ENCODE results near the gene TNFRSF1A. TPM values are rescaled to one million over a fixed set of nuclear protein-coding genes. Genes with fewer than 3 reads are reported as not detected.
"Not testable (repeated sequence)": the region's sequence is repeated elsewhere in the genome, so short reads cannot be mapped to it uniquely, and the experiment has no call there.

TNFRSF1A gene
- polyA plus RNA-seq, 1 donor from 2014 or later: 4.5 TPM

DNA sequence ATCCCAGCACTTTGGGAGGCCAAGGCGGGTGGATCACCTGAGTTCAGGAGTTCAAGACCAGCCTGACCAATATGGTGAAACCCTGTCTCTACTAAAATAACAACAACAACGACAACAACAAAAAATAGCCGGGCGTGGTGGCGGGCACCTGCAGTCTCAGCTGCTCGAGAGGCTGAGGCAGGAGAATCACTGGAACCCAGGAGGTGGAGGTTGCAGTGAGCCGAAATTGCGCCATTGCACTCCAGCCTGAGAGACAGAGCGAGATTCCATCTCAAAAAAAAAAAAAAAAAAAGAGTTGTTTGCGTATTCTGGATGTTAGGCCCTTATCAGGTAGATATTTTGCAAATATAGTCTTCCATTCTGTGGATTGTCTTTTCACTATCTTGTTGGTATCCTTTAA lies 52.8 kb downstream of the TNFRSF1A start:
- H2AFZ ChIP-seq (ENCODE audit: low read depth, low read length); H3K9me2 ChIP-seq (ENCODE audit: insufficient read depth, low read length); H3K36me3 ChIP-seq (ENCODE audit: insufficient read depth, low read length); H3K4me3 ChIP-seq (ENCODE audit: low read length); H3K4me2 ChIP-seq (ENCODE audit: low read length); H3K9ac ChIP-seq (ENCODE audit: low read length); H4K20me1 ChIP-seq (ENCODE audit: insufficient read depth); H3K27me3 ChIP-seq (ENCODE audit: insufficient read depth, low read depth, low read length); H3F3A ChIP-seq (ENCODE audit: insufficient read depth, low read length, poor library complexity, severe bottlenecking); H3K79me2 ChIP-seq (replicated peaks; ENCODE audit: insufficient read depth, low read length); H3K27ac ChIP-seq (ENCODE audit: low read length); H3K9me3 ChIP-seq (ENCODE audit: low read length): not testable (repeated sequence)

DNA sequence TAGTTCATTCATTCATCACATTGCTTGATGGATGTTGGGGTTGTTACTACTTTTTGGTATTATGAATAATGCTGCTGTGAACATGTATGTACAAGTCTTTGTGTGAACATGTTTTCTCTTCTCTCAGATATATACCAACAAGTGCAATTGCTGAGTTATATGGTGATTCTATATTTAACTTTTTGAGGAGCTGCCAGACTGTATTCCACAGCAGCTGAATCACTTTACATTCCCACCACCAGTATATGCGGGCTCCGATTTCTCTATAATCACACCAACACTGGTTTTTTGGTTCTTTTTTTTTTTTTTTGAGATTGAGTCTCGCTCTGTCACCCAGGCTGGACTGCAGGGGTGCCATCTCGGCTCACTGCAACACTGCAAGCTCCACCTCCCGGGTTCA lies 53.6 kb downstream of the TNFRSF1A start:
- Histone ChIP-seq H4K20me1 (ENCODE audit: insufficient read depth) (no peaks in the 10 kb centered on the region), H3K4me2 (ENCODE audit: low read length) (no peak overlapping the region), H3K9me2 (ENCODE audit: insufficient read depth, low read length) (no peaks in the 10 kb centered on the region), H3K4me3 (ENCODE audit: low read length) (no peak overlapping the region), H3K9me3 (ENCODE audit: low read length) (no peaks in the 10 kb centered on the region), H3K27me3 (ENCODE audit: insufficient read depth, low read depth, low read length) (no peaks in the 10 kb centered on the region), H3K9ac (ENCODE audit: low read length) (no peak overlapping the region), H3K27ac (ENCODE audit: low read length) (no peak overlapping the region), H3K79me2 (replicated peaks; ENCODE audit: insufficient read depth, low read length) (no peaks in the 10 kb centered on the region), H3K36me3 (ENCODE audit: insufficient read depth, low read length) (no peaks in the 10 kb centered on the region), H3F3A (ENCODE audit: insufficient read depth, low read length, poor library complexity, severe bottlenecking) (peaks cover 3% of the 10 kb centered on the region), H2AFZ (ENCODE audit: low read depth, low read length) (no peak overlapping the region)
- TF ChIP-seq, protein P1, sequence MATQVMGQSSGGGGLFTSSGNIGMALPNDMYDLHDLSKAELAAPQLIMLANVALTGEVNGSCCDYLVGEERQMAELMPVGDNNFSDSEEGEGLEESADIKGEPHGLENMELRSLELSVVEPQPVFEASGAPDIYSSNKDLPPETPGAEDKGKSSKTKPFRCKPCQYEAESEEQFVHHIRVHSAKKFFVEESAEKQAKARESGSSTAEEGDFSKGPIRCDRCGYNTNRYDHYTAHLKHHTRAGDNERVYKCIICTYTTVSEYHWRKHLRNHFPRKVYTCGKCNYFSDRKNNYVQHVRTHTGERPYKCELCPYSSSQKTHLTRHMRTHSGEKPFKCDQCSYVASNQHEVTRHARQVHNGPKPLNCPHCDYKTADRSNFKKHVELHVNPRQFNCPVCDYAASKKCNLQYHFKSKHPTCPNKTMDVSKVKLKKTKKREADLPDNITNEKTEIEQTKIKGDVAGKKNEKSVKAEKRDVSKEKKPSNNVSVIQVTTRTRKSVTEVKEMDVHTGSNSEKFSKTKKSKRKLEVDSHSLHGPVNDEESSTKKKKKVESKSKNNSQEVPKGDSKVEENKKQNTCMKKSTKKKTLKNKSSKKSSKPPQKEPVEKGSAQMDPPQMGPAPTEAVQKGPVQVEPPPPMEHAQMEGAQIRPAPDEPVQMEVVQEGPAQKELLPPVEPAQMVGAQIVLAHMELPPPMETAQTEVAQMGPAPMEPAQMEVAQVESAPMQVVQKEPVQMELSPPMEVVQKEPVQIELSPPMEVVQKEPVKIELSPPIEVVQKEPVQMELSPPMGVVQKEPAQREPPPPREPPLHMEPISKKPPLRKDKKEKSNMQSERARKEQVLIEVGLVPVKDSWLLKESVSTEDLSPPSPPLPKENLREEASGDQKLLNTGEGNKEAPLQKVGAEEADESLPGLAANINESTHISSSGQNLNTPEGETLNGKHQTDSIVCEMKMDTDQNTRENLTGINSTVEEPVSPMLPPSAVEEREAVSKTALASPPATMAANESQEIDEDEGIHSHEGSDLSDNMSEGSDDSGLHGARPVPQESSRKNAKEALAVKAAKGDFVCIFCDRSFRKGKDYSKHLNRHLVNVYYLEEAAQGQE (IDR thresholded peaks at IDR 0.05; ENCODE audit: borderline replicate concordance): no peak
- TF ChIP-seq EZH2 (IDR thresholded peaks at IDR 0.05; ENCODE audit: borderline replicate concordance, insufficient read depth, low read length, poor library complexity, severe bottlenecking) (no peak), EP300 (conservative IDR thresholded peaks at IDR 0.05; ENCODE audit: poor library complexity, severe bottlenecking) (no peak), MXI1 (conservative IDR thresholded peaks at IDR 0.05; ENCODE audit: poor library complexity, severe bottlenecking) (no peak), TAF1 (IDR thresholded peaks at IDR 0.05; ENCODE audit: low read depth) (no peak), RAD21 (conservative IDR thresholded peaks at IDR 0.05) (no peak), SMC3 (conservative IDR thresholded peaks at IDR 0.05; ENCODE audit: poor library complexity) (no peak), POLR2AphosphoS5 (IDR thresholded peaks at IDR 0.05) (no peak)
- TF ChIP-seq, protein P2, sequence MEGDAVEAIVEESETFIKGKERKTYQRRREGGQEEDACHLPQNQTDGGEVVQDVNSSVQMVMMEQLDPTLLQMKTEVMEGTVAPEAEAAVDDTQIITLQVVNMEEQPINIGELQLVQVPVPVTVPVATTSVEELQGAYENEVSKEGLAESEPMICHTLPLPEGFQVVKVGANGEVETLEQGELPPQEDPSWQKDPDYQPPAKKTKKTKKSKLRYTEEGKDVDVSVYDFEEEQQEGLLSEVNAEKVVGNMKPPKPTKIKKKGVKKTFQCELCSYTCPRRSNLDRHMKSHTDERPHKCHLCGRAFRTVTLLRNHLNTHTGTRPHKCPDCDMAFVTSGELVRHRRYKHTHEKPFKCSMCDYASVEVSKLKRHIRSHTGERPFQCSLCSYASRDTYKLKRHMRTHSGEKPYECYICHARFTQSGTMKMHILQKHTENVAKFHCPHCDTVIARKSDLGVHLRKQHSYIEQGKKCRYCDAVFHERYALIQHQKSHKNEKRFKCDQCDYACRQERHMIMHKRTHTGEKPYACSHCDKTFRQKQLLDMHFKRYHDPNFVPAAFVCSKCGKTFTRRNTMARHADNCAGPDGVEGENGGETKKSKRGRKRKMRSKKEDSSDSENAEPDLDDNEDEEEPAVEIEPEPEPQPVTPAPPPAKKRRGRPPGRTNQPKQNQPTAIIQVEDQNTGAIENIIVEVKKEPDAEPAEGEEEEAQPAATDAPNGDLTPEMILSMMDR (IDR thresholded peaks at IDR 0.05; ENCODE audit: poor library complexity, severe bottlenecking): no peak
